Smooth muscle cell of the brain vasculature (primary cell): ENCODE data around the gene NHLRC4.
A peak's percentile ranks its signal among the peaks of the same experiment; 100 is the strongest.

Experiments used
- DNase-seq: peaks from one replicate; pipeline ENCODE4 v3.0.0-alpha.2; 2012; ENCODE audit warnings: low read depth, low spot score

The NHLRC4 gene, protein sequence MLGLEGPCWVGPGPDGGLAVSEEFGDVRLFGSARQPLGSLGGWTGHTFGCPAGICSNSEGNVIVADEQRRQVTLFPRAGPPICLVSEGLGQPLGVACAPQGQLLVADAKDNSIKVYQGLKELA

GRCh38 chr16:566475-567372 lies at the start of gene NHLRC4:
Gene NHLRC4, plus strand, starts transcription at chr16:567005. Its CDS starts 1,043 bp downstream, at chr16:568048.
- no peak for DNase-seq

DNA sequence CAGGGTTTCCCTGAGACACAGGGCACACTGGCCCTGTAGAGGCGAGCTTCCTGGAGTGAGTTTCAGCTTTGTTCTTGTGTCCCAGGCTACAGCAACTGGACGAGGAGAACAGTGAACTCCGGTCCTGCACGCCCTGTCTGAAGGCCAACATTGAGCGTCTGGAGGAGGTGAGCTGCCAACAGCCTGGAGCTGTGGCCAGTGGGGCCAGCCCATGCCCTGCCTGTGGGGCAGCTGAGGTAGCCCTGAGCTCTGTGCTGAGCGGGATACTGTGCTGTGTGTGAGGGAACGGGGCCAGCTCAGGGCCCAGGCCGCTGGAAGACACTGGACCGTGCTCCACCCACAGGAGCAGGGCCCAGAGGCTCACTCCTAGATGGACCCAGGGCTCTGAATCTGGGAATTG lies 47.9 kb upstream of the NHLRC4 start:
- no peak for DNase-seq

DNA sequence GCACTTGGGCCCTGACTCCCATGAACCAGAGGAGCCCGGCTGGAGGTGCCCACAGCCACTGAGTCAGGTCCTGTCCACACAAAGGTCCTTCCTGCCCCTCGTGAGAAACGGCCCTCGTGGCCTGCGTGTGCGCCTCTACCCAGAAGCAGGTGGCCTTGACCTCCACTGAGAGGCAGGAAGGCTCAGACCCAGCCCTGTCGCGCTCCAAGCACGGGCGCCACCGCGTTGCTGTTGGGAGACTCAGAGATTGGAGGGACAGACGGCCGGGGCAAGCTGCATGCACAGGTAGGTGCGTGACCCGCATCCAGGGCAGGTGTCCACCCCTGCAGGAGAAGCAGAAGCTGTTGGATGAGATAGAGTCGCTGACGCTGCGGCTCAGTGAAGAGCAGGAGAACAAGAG lies 47.4 kb upstream of the NHLRC4 start:
- no peak for DNase-seq

GRCh38 chr16:519841-520687 lies 46.7 kb upstream of the NHLRC4 start:
- no peak for DNase-seq

GRCh38 chr16:520847-521246 lies 46.0 kb upstream of the NHLRC4 start:
- DNase-seq = no peak

DNA sequence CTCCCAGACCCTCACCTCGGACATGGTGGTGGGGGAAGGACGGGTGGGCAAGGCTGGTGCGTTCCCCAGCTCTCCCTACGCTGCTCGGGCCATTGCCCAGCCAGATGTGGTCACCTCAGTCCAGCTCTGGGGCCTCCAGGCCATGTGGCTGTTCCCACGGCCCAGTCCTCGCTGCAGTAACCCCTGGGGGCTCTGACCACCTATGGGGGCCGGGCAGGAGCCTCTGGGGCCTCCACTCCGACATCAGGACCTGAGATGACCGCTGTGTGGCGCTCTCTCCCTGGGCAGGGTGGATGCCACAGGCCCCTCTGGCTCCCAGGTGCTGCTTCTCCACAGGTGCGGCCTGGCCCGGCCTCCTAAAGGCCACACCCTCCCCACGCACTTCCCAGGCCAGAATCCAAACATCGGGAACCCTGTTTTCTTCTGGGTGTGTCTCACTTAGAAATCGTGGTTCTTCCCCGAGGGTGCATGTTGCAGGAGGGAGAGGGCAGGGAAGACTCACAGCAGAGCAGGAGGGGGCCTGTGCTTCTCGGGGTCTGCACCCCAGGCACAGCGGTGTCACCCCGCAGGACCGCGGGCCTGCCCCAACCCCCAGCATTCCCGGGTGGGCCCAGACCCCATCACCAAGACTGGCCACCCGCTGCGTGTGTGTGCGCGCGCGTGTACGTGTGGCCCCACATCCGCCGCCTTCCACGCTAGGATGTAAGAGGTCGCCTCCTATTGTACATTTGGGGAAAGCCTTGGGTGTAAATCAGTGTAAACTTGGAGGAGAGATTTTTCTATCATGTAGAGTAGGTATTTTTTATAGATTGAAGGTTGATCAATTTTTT lies 45.2 kb upstream of the NHLRC4 start:
- no peak for DNase-seq

GRCh38 chr16:522320-523096 lies 44.3 kb upstream of the NHLRC4 start:
- no peak for DNase-seq

GRCh38 chr16:523097-523741 lies 43.6 kb upstream of the NHLRC4 start:
- DNase-seq = no peak

- no peak for DNase-seq
Measured at GRCh38 chr16:524274-525040, 42.3 kb upstream of the NHLRC4 start.

DNA sequence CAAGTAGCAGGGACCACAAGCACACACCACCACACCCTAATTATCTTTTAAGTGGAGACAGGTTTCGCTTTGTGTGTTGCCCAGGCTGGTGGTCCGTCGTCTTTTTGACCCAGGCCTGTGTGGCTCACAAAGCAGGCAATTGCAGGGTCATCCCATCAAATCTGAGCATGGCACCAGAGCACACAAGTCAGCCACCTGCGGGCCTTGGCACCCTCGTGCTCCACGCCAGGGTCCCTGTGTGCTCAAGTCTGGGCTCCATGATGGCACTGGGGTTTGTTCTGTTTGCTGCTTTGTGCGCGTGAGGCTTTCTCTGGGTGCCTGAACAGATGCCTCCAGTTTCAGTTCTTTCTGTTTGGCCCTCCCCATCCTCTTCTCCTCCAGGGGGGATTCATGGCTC lies 41.7 kb upstream of the NHLRC4 start:
- no peak for DNase-seq

DNA sequence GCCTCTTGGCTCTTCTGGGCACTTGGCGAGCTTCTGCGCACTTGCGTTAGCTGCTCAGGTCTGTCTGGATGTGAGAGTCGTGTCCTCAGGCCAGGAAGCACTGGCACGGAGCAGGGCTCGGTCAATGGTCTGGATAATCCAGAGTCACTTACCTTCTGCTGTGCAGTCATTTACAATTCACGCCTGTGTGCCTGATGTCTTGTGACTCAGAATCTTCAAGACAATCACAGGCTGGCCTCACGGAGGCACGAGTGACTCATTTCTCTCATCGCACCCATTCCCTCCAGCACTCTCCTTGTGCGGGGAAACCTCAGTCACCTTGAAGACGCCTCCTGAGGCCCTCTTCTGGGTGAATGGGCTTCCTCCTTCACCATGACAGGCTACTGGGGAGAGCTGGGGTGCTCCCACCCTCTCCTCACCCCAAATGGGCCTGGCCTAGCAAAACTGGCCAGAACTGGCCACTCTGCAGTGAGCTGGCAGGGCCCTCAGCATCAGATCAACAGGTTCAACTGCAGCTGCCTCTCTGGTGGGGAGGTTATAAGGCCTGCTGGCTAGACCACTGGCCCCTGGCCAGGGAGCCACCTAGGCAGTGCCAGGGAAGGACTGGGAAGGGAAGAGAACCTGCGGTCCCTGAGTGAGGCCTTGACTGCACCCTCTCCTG lies 41.2 kb upstream of the NHLRC4 start:
- DNase-seq = no peak

GRCh38 chr16:526181-527014 lies 40.4 kb upstream of the NHLRC4 start:
- no peak for DNase-seq

GRCh38 chr16:527015-527903 lies 39.5 kb upstream of the NHLRC4 start, which contains the start of gene CAPN15:
Gene CAPN15, plus strand, starts transcription at chr16:527712. Its CDS starts 19,127 bp downstream, at chr16:546839.
- DNase-seq = peak; percentile 59

DNA sequence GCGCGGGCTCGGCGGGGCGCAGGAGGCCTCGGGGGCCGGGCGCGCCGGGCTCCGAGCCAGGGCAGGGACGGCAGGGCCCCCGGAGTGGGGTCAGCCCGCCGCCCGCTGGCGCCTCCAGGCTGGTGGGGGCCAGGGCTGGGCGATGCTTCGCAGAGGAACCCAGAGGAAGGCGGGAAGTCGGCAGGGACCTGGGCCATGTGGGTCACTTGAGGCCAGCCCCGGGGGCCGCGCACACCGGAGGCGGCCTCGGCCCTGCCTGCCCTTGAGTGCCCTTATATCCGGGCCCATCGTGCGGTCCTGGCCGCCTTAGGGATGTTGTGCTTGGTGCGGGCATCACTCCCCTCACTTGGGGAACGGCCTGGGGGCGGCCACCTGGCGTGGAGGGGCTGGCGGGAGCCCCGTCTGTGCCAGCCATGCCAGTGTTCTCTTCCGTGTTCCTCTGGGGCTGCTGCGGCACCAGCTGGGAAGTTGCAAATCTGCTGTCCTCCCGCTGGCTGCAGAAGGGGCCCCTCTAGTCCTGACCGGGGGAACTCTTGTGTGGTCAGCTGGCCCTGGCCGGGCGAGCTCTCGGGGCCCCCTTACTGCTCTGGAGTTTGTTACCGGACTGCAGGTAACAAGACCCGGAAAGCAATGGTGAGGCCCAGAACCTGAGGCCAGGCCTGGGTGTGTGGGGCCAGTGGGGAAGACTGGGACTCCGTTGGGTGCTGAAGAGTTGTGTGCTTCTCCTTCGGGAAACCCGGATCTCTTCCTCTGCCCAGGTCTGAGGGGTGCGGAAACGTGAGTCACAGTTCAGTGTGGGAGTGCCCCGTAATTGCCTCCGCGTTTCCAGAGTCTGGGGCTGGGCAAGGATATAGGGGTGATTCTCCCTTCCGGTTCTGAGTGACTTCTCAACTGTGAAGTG lies 38.4 kb upstream of the NHLRC4 start:
- DNase-seq = no peak

GRCh38 chr16:529012-529575 lies 37.7 kb upstream of the NHLRC4 start:
- DNase-seq = no peak
